Measurements from ENCODE around the gene TEC. TPM values are rescaled to one million over a fixed set of nuclear protein-coding genes. Genes with fewer than 3 reads are reported as not detected.

The TEC gene
- total and polyA plus RNA-seq, 2 of the 8 experiments (the other 6 are each of a cell fraction or from before 2014, with no cell fraction given): 0.73 to 1.8 TPM

- TF ChIP-seq CHD7 (IDR thresholded peaks at IDR 0.05; ENCODE audit: insufficient replicate concordance, low read length) (no peak), HDAC6 (IDR thresholded peaks at IDR 0.05; ENCODE audit: low read depth, low read length) (no peak), CBX5 (IDR thresholded peaks at IDR 0.05; ENCODE audit: low read depth, low read length) (no peak), TAF1 (IDR thresholded peaks at IDR 0.05; ENCODE audit: low read depth, low read length) (no peak), MAX (IDR thresholded peaks at IDR 0.05) (no peak), ATF2 (IDR thresholded peaks at IDR 0.05; ENCODE audit: low read length) (no peak), KDM5A (IDR thresholded peaks at IDR 0.05; ENCODE audit: low read length) (no peak), TAF7 (optimal IDR thresholded peaks at IDR 0.05; ENCODE audit: borderline replicate concordance, low read depth, low read length) (no peak), KDM1A (IDR thresholded peaks at IDR 0.05; ENCODE audit: borderline replicate concordance, low read length) (no peak), RBBP5 (IDR thresholded peaks at IDR 0.05; ENCODE audit: borderline replicate concordance, low read depth, low read length) (no peak)
Measured at GRCh38 chr4:48105230-48105629, 164.4 kb downstream of the TEC start (continued).

All from H1 (cell line).